ENCODE data around the gene ZNF746. TPM values are rescaled to one million over a fixed set of nuclear protein-coding genes. Genes with fewer than 3 reads are reported as not detected.
A peak's percentile ranks its signal among the peaks of the same experiment; 100 is the strongest.
"Not testable (repeated sequence)": the region's sequence is repeated elsewhere in the genome, so short reads cannot be mapped to it uniquely, and the experiment has no call there.

Gene ZNF746
- 12.2 and 14.6 TPM in 2 replicates for polyA plus RNA-seq (2014; cell fraction: cytosol; rRNA removed)
- polyA plus RNA-seq (2014; cell fraction: nucleus; rRNA removed): 11.0 and 18.3 TPM in 2 replicates

DNA sequence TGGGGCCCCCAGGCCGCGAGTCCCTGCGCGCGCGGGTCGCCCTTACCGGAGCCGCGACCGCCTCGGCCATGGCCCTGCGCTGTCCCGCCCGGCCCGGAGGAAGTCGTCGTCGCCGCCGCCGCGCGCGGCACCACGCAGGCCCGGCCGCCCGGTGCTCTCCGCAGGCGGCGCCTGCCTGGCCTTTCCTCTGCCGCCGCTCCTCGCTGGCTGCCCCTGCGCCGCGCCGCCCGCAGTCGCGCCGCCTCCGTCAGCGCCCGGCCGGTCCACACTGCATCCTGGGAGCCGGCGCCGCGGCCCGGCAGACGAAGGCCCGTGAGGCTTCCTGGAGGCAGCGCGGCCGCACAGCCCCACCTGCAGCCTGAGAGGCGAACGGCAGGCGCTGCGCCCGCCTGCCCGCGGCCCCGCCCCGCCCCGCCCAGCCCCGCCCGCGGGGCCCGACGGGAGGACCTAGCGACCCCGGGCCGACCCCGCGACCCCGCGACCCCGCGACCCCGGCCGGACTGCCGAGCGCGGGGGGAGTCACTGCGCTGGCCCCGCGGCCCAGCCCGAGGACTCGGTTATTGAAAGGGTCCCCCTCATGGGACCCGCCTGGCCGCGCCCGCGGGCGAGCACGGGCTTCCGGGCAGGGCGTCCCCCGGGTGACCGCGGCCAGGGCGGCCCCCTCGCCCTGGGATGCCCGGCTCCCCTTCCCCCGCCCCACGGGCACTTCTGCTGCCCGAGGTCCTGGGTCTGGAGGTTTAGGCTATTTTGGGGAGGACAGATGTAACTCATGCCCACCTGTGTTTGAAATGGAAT, at the start of gene ZNF746:
Gene ZNF746, minus strand, starts transcription at position 343 of the 795 bp plus-strand sequence. Its CDS starts 273 bp downstream, at position 70.
- DNase-seq (ENCODE audit: low spot score): peak; percentile 74

DNA sequence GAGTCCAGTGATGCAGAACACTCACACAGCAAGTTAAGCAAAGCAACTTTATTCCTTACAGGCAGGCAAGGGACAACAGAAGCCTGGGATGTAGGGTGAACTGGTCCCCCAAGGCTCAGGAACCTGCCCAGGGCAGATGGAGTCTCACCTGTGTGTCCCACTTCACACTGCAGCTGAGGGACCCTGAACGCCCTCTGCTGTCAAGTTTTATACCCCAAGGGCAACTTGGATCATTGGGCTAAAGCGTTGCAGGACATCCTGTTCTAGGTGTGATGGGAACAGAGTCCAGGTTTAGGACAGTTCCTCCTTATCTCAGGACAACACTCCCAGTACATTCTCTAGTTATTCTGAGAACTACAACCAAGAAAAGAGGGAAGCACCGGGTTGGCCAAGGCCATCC, 49.5 kb upstream of the ZNF746 start:
- no peak for DNase-seq (ENCODE audit: low spot score)

DNA sequence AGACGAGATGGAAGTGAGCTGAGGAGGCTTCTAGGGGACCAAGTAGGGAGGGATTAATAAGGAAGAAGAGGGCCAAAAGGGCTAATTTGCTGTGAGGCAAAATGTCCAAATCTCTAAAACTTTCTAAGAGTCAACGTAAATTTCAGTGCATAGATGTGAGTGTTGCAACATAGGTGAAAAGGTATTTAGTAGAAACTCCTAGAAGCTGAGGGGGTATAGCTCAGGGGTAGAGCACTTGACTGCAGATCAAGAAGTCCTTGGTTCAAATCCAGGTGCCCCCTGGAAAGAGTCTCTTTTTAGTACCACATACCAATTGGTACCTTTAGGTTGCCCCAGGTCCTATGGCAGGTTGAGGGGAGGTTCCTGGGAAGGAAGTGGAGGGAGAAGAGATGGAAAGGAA, 48.7 kb upstream of the ZNF746 start:
- DNase-seq (ENCODE audit: low spot score): no peak

- no peak for DNase-seq (ENCODE audit: low spot score)
Measured at GRCh38 chr7:149544028-149544427, 46.4 kb upstream of the ZNF746 start.

GRCh38 chr7:149532654-149533053, 35.0 kb upstream of the ZNF746 start:
- no peak for DNase-seq (ENCODE audit: low spot score)

DNA sequence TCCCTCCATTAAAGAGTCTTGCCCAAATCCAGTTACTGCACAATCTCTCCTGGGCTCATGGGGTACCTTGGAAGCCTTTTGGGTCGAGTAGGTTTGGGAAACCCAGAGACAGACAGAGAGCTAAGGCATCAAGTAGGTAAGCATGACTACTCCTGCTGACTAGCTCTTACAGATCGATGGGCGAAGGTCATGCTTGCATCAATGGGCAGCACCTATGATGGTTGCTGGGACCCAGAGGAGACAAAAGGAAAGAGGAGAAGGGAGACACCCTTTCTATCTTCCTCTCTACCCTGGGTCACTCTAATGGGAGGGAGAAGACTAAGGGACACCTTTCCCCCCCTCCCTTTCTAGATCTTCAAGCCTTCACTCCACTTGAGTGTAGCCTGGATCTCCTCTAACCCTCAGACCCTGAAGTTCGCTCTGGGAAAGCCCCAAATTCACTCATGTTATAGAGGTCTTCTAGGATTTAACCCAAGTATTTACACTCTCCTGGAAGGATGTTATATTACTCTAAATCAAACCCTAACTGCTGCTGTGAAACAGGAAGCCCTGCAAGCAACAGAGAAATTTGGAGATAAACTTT, 31.6 kb upstream of the ZNF746 start:
- no peak for DNase-seq (ENCODE audit: low spot score)

GRCh38 chr7:149527414-149527813, 29.8 kb upstream of the ZNF746 start:
- no peak for DNase-seq (ENCODE audit: low spot score)

GRCh38 chr7:149525280-149525679, 27.7 kb upstream of the ZNF746 start:
- DNase-seq (ENCODE audit: low spot score): no peak

DNA sequence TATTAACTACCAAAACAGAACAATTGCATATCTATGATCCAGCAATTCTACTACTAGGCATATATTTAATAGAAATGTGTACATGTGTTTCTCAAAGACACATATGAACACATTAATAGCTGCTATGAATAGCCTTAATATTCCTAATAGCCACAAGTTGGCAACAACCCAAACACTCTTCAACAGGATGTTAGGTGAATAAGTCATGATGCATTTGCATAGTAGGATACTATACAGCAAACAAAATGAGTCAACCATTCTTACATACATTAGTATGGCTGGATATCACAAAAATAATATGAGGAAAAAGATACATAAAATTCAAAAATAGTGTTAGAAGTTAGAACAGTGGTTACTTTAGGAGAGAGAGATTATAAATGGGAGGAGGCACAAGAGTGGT, 26.8 kb upstream of the ZNF746 start:
- no peak for DNase-seq (ENCODE audit: low spot score)

GRCh38 chr7:149510248-149510647, 12.6 kb upstream of the ZNF746 start:
- no peak for DNase-seq (ENCODE audit: low spot score)

DNA sequence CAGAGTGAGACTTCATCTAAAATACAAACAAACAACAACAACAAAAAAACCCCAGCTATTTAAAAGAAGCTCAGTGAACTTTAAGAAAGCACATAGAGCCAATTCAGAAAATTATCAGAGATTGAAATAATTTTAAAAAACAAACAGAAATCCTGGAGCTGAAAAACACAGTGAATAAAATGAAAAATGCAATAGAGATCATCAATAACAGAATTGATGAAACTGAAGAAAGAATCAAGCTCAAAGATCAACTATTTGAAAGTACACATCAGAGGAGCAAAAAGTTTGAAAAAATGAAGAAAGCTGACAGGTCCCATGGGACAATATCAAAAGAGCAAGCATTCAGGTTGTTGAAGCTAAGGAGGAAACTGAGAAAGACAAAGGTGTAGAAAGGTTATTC, 12.2 kb upstream of the ZNF746 start:
- no peak for DNase-seq (ENCODE audit: low spot score)

GRCh38 chr7:149505551-149505950, 7.9 kb upstream of the ZNF746 start:
- DNase-seq (ENCODE audit: low spot score): no peak

DNA sequence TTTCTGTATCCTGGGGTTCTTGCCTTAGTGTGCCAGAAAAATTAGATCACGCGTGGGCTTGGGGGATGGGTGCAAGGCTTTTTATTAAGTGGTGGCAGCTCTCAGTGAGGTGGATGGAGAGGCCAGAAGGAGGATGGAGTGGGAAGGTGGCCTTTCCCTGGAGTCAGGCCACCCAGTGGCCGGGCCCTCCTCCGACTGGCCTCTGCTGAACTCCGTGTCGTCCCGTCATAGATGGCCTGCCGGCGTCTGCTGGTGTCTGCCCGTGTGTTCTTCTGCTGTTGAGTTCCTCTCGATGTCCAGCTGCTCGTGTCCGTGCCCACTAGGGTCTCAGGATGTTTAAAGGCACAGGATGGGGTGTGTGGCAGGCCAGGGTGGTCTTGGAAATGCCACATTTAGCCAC, 4.0 kb upstream of the ZNF746 start:
- DNase-seq (ENCODE audit: low spot score): peak; percentile 9

GRCh38 chr7:149500910-149501309, 3.3 kb upstream of the ZNF746 start:
- DNase-seq (ENCODE audit: low spot score): no peak

DNA sequence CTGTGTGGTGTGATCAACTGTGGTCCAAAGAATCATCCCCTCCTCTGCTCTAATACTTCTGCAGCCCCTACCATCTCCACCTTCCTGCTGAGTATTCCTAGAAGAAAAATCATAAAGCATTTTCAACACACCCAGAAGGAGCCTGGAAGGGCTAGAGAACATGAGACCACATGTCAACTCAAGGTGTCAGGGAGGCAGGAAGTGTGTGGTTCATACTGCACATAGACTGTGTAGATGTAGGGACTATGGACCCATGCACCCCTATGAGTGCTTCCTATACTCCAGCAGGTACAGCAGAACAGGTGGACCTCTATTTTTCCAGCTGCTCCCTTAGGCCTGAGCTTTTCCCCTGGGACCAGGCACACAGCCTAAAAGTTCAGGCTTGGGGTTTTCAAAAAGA, 2.6 kb upstream of the ZNF746 start:
- DNase-seq (ENCODE audit: low spot score): no peak

DNA sequence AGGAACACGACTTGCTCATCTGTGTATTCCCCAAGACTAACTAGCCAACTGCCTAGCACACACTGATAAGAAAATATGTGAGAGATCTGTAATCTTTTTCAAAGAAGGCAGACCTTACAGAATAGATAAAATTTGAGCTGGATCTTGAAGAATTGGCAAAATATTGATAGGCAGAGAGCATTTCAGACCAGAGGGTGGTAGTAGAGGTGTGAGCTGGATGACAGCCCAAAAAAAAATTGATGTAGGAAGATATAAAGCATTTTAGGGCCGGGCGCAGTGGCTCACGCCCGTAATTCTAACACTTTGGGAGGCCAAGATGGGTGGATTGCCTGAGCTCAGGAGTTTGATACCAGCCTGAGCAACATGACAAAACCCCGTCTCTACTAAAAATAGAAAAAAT, 1.2 kb upstream of the ZNF746 start:
- DNase-seq (ENCODE audit: low spot score): no peak

DNA sequence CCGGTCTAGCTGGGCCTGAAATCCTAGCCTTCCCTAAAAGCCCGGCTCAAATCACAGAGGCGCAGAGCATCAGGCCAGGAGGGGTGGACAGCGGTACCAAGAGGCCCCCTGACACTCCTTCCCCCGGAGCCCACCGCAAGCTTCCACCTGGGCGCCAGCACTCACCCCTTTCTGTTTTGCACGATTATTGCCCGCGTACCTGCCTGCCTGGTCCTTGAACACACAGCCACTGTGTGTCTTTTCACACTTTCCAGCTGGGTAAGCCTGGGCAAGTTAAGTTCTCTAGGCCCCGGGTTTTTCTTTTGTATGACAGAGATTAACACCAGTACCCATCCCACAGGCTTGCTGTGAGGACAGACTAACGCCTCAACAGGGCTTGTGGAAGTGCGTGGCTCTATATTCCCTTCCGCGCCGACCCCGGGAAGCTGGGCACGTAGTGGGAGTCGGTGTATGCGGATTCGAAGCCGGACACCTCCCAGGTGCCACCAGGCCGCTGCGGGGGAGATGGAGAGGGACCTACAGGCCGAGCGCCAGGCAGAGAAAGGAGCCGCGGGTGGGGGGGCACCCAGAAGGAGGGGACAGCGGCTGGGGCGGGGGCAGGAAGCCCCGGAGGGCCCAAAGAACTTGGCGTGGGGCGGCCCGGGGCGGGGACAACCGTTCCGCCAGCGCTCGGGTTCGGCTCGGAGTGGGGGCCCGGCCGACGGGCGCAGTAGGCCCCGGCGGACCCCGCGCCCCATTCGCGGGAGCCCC, 792 bp downstream of the ZNF746 start:
- DNase-seq (ENCODE audit: low spot score): peak; percentile 6

GRCh38 chr7:149495785-149496641, 1.6 kb downstream of the ZNF746 start:
- peak; percentile 46 for DNase-seq (ENCODE audit: low spot score)

DNA sequence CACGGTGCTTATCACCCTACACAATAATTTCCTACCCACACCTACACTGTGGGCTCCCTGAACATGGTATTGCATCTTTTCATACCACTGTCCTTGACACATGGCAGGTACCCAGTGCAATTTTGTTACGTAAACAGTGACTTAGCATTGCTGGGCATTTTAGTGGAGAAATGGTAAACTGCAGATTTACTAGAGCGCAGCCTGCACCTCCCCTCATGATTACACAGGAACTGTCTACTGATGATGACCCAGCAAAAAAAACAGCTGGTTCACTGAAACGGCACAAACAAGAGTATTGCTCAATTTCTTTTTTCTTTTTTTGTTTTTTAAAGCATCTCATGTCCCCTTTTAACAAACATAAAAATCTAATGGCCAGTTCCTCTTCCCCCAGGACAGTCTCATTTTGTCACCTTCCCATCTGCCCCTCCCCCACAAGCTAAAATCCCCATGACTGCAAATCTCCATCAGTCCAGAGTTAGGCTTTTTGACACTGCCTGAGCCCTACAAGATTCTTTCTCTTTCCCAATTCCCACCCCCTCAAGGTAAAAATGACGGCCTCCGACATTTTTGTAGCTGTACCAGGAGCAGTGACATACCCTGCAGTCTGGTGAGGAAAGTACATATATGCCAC, 2.8 kb downstream of the ZNF746 start:
- DNase-seq (ENCODE audit: low spot score): no peak

DNA sequence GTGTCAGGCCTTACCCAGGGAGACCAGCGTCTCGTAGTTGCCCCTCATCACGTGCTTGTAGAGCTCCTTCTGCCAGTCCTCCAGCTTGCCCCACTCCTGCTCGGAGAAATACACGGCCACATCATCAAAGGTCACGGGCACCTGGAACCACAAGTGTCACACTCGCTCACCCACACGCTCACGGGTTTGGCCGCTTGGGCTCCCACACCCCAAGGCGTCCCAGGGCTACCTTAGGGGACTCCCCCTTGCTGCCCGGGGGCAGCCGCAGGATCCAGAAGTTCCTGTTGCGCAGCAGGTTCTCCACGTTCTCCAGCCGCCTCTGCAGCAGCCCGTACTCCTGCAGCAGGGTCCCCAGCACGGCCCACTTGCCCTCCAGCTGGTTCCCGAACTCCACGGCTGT, 3.6 kb downstream of the ZNF746 start:
- DNase-seq (ENCODE audit: low spot score): not testable (repeated sequence)

GRCh38 chr7:149493366-149493765, 4.2 kb downstream of the ZNF746 start:
- DNase-seq (ENCODE audit: low spot score): no peak
